ENCODE measurements around the gene P4HB.
A peak's percentile ranks its signal among the peaks of the same experiment; 100 is the strongest.

The P4HB gene

GRCh38 chr17:81870981-81871386 lies 10.6 kb upstream of the P4HB start, which contains the start of gene ARHGDIA:
Gene ARHGDIA, minus strand, starts transcription at chr17:81871337. Its CDS starts 1,407 bp downstream, at chr17:81869930.
- TF ChIP-seq, protein P1, sequence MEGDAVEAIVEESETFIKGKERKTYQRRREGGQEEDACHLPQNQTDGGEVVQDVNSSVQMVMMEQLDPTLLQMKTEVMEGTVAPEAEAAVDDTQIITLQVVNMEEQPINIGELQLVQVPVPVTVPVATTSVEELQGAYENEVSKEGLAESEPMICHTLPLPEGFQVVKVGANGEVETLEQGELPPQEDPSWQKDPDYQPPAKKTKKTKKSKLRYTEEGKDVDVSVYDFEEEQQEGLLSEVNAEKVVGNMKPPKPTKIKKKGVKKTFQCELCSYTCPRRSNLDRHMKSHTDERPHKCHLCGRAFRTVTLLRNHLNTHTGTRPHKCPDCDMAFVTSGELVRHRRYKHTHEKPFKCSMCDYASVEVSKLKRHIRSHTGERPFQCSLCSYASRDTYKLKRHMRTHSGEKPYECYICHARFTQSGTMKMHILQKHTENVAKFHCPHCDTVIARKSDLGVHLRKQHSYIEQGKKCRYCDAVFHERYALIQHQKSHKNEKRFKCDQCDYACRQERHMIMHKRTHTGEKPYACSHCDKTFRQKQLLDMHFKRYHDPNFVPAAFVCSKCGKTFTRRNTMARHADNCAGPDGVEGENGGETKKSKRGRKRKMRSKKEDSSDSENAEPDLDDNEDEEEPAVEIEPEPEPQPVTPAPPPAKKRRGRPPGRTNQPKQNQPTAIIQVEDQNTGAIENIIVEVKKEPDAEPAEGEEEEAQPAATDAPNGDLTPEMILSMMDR (IDR thresholded peaks at IDR 0.05): no peak
- no peak for DNase-seq (ENCODE audit: low spot score)
- peak within 1 kb of the TSS; percentile 90 for H3K4me3 ChIP-seq
- H3K27ac ChIP-seq: peak within 1 kb of the TSS; percentile 83 to 100

- TF ChIP-seq, protein P1 (IDR thresholded peaks at IDR 0.05): no peak
- DNase-seq (ENCODE audit: low spot score): no peak
- Histone ChIP-seq H3K27ac (peak overlapping the region; percentile 83 to 100), H3K4me3 (peak overlapping the region; percentile 90)
Observed at GRCh38 chr17:81870131-81870980, 10.0 kb upstream of the P4HB start.

DNA sequence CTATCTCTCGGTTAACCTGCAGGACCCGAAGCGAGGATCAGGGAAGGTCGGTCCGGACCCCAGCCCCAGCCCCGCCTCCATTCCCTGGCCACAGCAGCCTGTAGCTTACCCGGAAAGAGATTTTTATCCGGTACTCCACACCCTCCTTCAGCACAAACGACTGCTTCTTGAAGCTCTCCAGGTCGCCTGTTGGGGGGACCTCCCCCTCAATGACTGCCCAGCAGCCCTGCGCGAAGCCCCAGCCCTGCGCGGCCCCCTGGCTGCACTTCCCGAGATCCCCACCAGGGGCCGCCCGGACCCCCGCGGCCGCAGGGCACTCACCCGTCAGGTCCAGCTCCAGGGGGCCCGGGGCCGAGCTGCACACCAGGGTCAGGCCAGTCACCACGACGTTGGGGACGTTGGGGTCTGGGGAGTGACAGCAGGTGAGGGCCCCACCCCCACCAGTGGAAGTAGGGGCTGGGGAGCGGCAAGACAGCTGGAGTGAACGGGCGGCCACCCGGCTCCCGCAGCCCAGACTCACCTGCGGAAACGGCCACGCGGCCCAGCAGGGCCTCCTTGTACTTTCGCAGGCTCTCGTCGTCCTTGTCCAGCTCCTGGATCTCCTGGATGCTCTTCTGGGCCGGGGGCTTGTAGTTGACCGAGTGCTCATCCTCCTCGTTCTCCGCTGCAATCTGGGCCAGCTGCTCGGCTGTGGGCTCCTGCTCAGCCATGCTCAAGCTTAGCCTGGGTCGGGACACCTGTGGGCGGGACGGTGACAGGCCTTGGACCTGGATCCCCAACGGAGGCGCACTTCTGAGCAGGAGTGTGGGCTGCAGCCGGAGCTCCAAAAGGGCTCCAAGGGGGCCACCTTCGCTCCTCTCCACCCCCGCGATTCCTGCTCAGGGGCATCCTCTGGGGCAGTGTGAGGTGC lies 9.1 kb upstream of the P4HB start:
- TF ChIP-seq, protein P1 (IDR thresholded peaks at IDR 0.05): peak; percentile 72
- DNase-seq (ENCODE audit: low spot score): no peak
- H3K27ac ChIP-seq: peak overlapping the region; percentile 83 to 100
- H3K4me3 ChIP-seq: peak overlapping the region; percentile 90

DNA sequence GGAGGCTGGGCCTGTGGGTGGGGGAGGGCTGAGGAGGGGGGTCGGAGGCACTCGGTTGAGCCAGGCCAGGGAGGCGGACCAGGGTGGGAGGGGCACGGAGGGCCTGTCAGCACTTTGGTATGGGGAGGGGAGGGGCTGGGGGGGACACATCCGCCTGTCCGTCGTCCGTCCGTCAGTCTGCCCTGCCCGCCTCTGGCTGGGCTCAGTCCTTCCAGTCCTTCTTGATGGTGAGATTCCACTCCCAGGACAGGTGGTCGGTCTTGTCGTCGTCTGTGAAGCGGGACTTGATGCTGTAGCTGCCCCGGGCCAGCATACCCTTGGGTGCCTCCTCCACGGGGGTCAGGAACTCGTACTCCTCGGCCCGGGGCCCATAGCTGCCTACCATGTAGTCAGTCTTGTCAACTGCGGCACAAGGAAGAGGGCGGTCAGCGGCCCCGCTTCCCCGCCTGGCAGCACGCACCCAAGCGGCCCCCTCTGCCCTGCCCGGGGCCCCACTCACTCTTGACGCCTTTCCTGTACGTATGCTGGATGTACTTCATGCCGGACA lies 8.4 kb upstream of the P4HB start:
- no peak for DNase-seq (ENCODE audit: low spot score)
- TF ChIP-seq, protein P1 (IDR thresholded peaks at IDR 0.05): no peak
- H3K4me3 ChIP-seq: peak overlapping the region; percentile 90
- peak overlapping the region; percentile 83 to 100 for H3K27ac ChIP-seq

DNA sequence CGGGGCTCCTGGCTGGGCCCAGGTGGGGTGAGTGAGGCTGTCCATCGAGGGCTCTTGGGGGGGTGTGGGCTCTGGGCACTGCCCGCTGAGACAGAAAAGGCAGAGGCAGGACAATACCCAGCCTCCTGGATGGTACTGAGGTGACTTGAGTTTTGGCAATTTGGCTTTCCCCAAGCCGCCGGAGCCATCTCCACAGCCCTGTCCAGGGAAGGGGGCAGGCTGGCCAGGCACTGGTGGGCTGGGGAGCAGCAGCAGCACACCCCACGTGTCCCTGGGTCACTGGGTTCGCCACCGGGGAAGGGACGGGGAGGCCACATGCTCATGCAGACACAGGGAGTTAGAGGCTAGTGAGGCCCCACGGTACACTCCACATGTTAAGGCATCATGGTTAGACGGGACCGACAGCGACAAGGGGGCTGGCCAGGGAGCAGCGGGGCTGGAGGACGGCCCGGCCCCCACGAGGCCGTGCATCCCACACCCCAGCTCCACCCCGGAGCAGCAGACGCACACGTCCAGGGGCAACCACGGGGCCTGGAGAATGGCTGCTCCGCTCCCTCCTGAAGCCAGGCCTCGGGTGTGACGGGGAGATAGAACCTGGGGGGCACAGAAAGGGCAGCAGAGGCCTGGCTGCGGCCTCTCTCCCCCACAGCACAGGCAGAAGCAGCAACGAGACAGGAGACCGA lies 7.8 kb upstream of the P4HB start:
- TF ChIP-seq, protein P1 (IDR thresholded peaks at IDR 0.05): no peak
- DNase-seq (ENCODE audit: low spot score): no peak
- Histone ChIP-seq H3K4me3 (no peak overlapping the region), H3K27ac (peak overlapping the region; percentile 83 to 100)

DNA sequence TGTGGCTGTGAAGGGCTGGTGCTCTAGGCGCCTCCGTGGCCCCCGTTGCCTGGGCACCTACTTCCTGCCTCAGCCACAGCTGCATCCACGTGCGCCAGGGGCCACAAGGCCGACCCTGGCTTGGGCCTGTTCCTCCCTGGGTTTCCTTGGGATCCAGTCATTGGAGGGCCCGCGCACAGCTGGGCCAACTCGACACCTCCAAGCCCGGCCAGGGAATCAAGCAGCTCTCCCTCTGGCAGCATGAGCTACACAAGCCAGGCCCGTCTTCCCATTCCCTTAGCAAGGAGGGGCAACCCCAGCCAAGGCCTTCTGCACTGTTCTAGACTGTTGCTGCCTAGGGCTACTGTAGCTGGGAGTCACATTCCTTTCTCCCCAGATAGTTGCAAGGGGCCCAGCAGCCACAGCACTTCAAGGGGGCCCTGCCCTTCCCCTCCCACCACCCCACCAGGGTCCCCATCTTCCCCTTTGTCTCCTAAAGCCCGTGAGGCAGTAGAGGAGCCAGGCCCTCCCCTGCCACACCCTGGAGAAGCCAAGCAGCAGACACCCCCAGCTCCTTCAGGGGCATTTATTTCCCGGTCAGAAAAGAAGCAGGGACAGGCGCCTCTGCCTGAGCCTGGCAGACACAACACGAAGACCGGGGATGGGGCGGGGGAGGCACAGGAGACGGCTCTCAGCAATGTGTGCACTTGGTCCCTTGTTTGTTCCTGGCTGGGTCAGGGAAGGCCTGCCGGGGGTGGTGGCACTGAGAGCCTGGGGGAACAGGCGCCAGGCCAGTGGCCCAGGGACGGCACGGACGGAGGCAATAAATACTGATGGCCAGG lies 7.0 kb upstream of the P4HB start:
- no peak overlapping the region for H3K4me3 ChIP-seq
- no peak for DNase-seq (ENCODE audit: low spot score)
- peak overlapping the region; percentile 7 to 100 for H3K27ac ChIP-seq

More for the DNA sequence above, 7.0 kb upstream of the P4HB start:
- TF ChIP-seq, protein P1 (IDR thresholded peaks at IDR 0.05): no peak
